HL-60 (cell line): ENCODE measurements around the gene ZNRF1.

Source experiments
- DNase-seq, 2 experiments: peaks; one replicate each; pipeline ENCODE4 v3.0.0-alpha.2; 2010 to 2020; ENCODE audit warnings: low read depth in 1 of 2, low spot score in 1 of 2
- H3K27ac ChIP-seq: fragments of 250-450 bp; sonication (Bioruptor Pico); replicated peaks from 2 replicates; pipeline ENCODE4 v1.5.1; 2020; ENCODE audit warnings: mild to moderate bottlenecking, moderate library complexity
- H3K27me3 ChIP-seq: fragments of 250-450 bp; sonication (Bioruptor Pico); 2 replicates; pipeline ENCODE4 v1.5.1; 2021; ENCODE audit warnings: mild to moderate bottlenecking, moderate library complexity; ENCODE audit not compliant: insufficient read depth, poor library complexity, severe bottlenecking
- H3K4me3 ChIP-seq: replicated peaks from 2 replicates; pipeline ENCODE4 v1.5.1; 2011; ENCODE audit warnings: mild to moderate bottlenecking, control low read depth, low read length; ENCODE audit not compliant: insufficient read depth
- CTCF ChIP-seq: IDR thresholded peaks from one replicate; pipeline ENCODE4 v1.5.1; 2011; ENCODE audit warnings: low read length, control low read depth, inconsistent platforms; ENCODE audit not compliant: insufficient read depth
- GABPA ChIP-seq: IDR thresholded peaks from 2 replicates; pipeline ENCODE4 v1.6.1; 2012; ENCODE audit warnings: low read depth
- POLR2AphosphoS5 ChIP-seq: IDR thresholded peaks from 2 replicates; pipeline ENCODE4 v1.6.1; 2012; ENCODE audit warnings: low read depth
- SPI1 ChIP-seq: IDR thresholded peaks from 2 replicates; pipeline ENCODE4 v1.6.1; 2012; ENCODE audit warnings: low read depth, mild to moderate bottlenecking, borderline replicate concordance
- TF ChIP-seq, protein P1 (sequence below): IDR thresholded peaks from 2 replicates; pipeline ENCODE4 v1.6.1; 2012; ENCODE audit warnings: low read depth; ENCODE audit not compliant: insufficient replicate concordance

ZNRF1 gene

GRCh38 chr16:74991593-74992403 is 7.0 kb upstream of the ZNRF1 start:
- Histone ChIP-seq H3K4me3 (no peak overlapping the region), H3K27ac (no peak overlapping the region), H3K27me3 (no peaks in the 10 kb centered on the region)
- no peak for DNase-seq
- TF ChIP-seq SPI1 (no peak), CTCF (no peak), GABPA (no peak), POLR2AphosphoS5 (no peak)
- TF ChIP-seq, protein P1, sequence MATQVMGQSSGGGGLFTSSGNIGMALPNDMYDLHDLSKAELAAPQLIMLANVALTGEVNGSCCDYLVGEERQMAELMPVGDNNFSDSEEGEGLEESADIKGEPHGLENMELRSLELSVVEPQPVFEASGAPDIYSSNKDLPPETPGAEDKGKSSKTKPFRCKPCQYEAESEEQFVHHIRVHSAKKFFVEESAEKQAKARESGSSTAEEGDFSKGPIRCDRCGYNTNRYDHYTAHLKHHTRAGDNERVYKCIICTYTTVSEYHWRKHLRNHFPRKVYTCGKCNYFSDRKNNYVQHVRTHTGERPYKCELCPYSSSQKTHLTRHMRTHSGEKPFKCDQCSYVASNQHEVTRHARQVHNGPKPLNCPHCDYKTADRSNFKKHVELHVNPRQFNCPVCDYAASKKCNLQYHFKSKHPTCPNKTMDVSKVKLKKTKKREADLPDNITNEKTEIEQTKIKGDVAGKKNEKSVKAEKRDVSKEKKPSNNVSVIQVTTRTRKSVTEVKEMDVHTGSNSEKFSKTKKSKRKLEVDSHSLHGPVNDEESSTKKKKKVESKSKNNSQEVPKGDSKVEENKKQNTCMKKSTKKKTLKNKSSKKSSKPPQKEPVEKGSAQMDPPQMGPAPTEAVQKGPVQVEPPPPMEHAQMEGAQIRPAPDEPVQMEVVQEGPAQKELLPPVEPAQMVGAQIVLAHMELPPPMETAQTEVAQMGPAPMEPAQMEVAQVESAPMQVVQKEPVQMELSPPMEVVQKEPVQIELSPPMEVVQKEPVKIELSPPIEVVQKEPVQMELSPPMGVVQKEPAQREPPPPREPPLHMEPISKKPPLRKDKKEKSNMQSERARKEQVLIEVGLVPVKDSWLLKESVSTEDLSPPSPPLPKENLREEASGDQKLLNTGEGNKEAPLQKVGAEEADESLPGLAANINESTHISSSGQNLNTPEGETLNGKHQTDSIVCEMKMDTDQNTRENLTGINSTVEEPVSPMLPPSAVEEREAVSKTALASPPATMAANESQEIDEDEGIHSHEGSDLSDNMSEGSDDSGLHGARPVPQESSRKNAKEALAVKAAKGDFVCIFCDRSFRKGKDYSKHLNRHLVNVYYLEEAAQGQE: no peak

GRCh38 chr16:74995986-74996385 is 2.8 kb upstream of the ZNRF1 start:
- DNase-seq: no peak
- no peaks in the 10 kb centered on the region for H3K27me3 ChIP-seq
- H3K27ac ChIP-seq: no peak overlapping the region
- TF ChIP-seq CTCF: no peak
- no peak for TF ChIP-seq GABPA
- TF ChIP-seq, protein P1: no peak
- TF ChIP-seq POLR2AphosphoS5: no peak
- TF ChIP-seq SPI1: no peak
- no peak overlapping the region for H3K4me3 ChIP-seq

DNA sequence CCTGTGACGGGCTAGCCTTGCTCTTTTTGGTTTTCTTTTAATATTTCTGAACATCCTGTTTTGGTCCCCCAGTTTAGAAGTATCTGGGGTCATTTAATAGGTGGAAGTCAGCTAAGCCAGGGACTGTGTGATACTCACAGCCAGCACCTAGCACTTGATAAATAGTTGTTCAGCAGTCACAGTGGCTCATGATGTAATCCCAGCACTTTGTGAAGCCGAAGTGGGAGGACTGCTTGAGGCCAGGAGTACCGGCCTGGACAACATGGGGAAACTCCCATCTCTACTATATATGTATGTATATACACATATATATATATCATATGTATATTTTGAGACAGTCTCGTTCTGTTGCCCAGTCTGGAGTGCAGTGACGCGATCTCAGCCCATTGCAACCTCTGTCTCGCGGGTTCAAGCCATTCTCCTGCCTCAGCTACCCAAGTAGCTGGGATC is 1.8 kb upstream of the ZNRF1 start:
- H3K4me3 ChIP-seq: no peak overlapping the region
- no peaks in the 10 kb centered on the region for H3K27me3 ChIP-seq
- H3K27ac ChIP-seq: no peak overlapping the region
- DNase-seq: no peak
- TF ChIP-seq POLR2AphosphoS5: no peak
- no peak for TF ChIP-seq SPI1
- TF ChIP-seq, protein P1: no peak
- no peak for TF ChIP-seq GABPA
- TF ChIP-seq CTCF: no peak
